ENCODE results near the gene CFAP43. TPM values are rescaled to one million over a fixed set of nuclear protein-coding genes. Genes with fewer than 3 reads are reported as not detected.

The CFAP43 gene
- total and polyA plus RNA-seq, 2 of the 8 experiments (the other 6 are each of a cell fraction or from before 2014, with no cell fraction given), result 0.11 to 0.27 TPM

- H3K9me3 ChIP-seq (ENCODE audit: insufficient read depth in 2 of 2, low read depth in 1 of 2, low read length in 1 of 2), result peaks cover 0 to 8% of the 10 kb centered on the region in 2 experiments; a peak in 1 of 4 replicates
- ChIA-PET CTCF (ENCODE audit: partially characterized antibody) (interaction anchor here (0.6 to 2.7 kb wide), 8 partner anchors 9 to 1284 kb away, joined by 3 to 8 read pairs (median 4); no protein-coding TSS in a partner anchor), POLR2A (ENCODE audit: partially characterized antibody) (interaction anchor here (1.0 to 1.1 kb wide), 2 partner anchors 11 to 35 kb away, joined by 3 read pairs; no protein-coding TSS in a partner anchor)
- H2BK15ac ChIP-seq (ENCODE audit: low read length), result no peak overlapping the region
- no peak overlapping the region for H3K18ac ChIP-seq (ENCODE audit: extremely low read depth, low read length)
- no peaks in the 10 kb centered on the region for H4K20me1 ChIP-seq (replicated peaks in 1 of 2; ENCODE audit: control insufficient read depth in 1 of 2, insufficient read depth in 2 of 2, low read length in 2 of 2)
- no peak for FAIRE-seq
- DNase-seq (ENCODE audit: low read depth in 1 of 2, low spot score in 2 of 2), result no peak
- no peak overlapping the region for H2BK12ac ChIP-seq (ENCODE audit: low read depth, low read length)
- no peak overlapping the region for H3K4me2 ChIP-seq (ENCODE audit: insufficient read depth in 1 of 2, low read depth in 2 of 2, low read length in 2 of 2)
- H3K23me2 ChIP-seq (ENCODE audit: low read depth, low read length), result no peaks in the 10 kb centered on the region; the same call in 1 of the 2 replicates
- no peak overlapping the region for H3K56ac ChIP-seq (replicated peaks; ENCODE audit: insufficient read length, low read depth, low read length)
- H3K27me3 ChIP-seq (replicated peaks in 1 of 4; ENCODE audit: control insufficient read depth in 3 of 4, extremely low read depth in 1 of 4, insufficient read depth in 3 of 4, low read length in 3 of 4), result no peaks in the 10 kb centered on the region
- no peak overlapping the region for H4K5ac ChIP-seq (ENCODE audit: insufficient read length, low read depth, low read length)
- H3K27ac ChIP-seq (ENCODE audit: low read depth, low read length), result no peak overlapping the region
- no peak overlapping the region for H3K4me3 ChIP-seq (ENCODE audit: extremely low read depth in 1 of 4, insufficient read depth in 2 of 4, low read depth in 3 of 4, low read length in 4 of 4)
- H4K91ac ChIP-seq (replicated peaks; ENCODE audit: insufficient read length, low read length), result no peak overlapping the region
- H3K79me1 ChIP-seq (ENCODE audit: low read depth, low read length), result no peaks in the 10 kb centered on the region
- no peak overlapping the region for H2AK5ac ChIP-seq (ENCODE audit: low read depth, low read length)
- H3K14ac ChIP-seq (ENCODE audit: insufficient read length), result no peak overlapping the region
- H2AFZ ChIP-seq (ENCODE audit: low read length), result no peak overlapping the region
- no peak overlapping the region for H3K9ac ChIP-seq (replicated peaks in 1 of 4; ENCODE audit: extremely low read depth in 1 of 4, low read depth in 3 of 4, low read length in 3 of 4)
- no peak overlapping the region for H4K8ac ChIP-seq (ENCODE audit: extremely low read depth, insufficient read depth, low read length)
- H3K4me1 ChIP-seq (replicated peaks in 1 of 4; ENCODE audit: control insufficient read depth in 3 of 4, insufficient read depth in 4 of 4, low read length in 3 of 4), result peaks cover 0 to 5% (median 1%) of the 10 kb centered on the region in 4 experiments; a peak in 3 of 7 replicates
- no peak overlapping the region for H2BK120ac ChIP-seq (replicated peaks; ENCODE audit: low read depth, low read length)
- H2BK5ac ChIP-seq (ENCODE audit: low read depth, low read length), result no peak overlapping the region
- H3K79me2 ChIP-seq (ENCODE audit: control insufficient read depth in 1 of 2, insufficient read depth in 2 of 2, low read length in 2 of 2), result no peaks in the 10 kb centered on the region
- H2BK20ac ChIP-seq (ENCODE audit: low read length), result no peak overlapping the region
- 89% methylated on average over 2 of the region's 2 CpGs; no CpG with 5 or more reads in 1 of the 2 experiments for WGBS, 2 experiments (ENCODE audit: extremely low coverage in 1 of 2, insufficient coverage in 1 of 2, insufficient read length in 1 of 2, insufficient replicate concordance in 2 of 2, low coverage in 1 of 2, low lambda C conversion rate in 2 of 2, missing lambda C conversion rate in 1 of 2)
- H3K36me3 ChIP-seq (ENCODE audit: control insufficient read depth in 2 of 4, insufficient read depth in 4 of 4, low read length in 3 of 4), result 0 out of 8 replicates have a peak, but pooled peaks cover 0 to 2% (median 0%) of the 10 kb centered on the region in 4 experiments
- H3K23ac ChIP-seq (ENCODE audit: insufficient read length), result no peak overlapping the region
- H3K4ac ChIP-seq (replicated peaks; ENCODE audit: insufficient read length, low read depth, low read length), result no peak overlapping the region
- TF ChIP-seq EZH2 (IDR thresholded peaks at IDR 0.05; ENCODE audit: low read depth, low read length, severe bottlenecking) (no peak), KDM1A (IDR thresholded peaks at IDR 0.05; ENCODE audit: borderline replicate concordance, low read length) (no peak), SP1 (IDR thresholded peaks at IDR 0.05; ENCODE audit: low read depth, low read length) (no peak), SP4 (IDR thresholded peaks at IDR 0.05; ENCODE audit: low read length) (no peak), TCF12 (IDR thresholded peaks at IDR 0.05; ENCODE audit: low read depth, low read length) (no peak), SP2 (IDR thresholded peaks at IDR 0.05; ENCODE audit: low read length) (no peak), JUND (IDR thresholded peaks at IDR 0.05; ENCODE audit: low read length) (no peak), ASH2L (IDR thresholded peaks at IDR 0.05; ENCODE audit: low read length) (no peak), MAX (IDR thresholded peaks at IDR 0.05) (no peak), NANOG (IDR thresholded peaks at IDR 0.05; ENCODE audit: insufficient read depth, low read depth, low read length, poor library complexity, severe bottlenecking) (no peak), GABPA (IDR thresholded peaks at IDR 0.05; ENCODE audit: borderline replicate concordance, insufficient read depth, low read length) (no peak), RAD21 (IDR thresholded peaks at IDR 0.05 in 1 of 2, conservative IDR thresholded peaks at IDR 0.05 in 1 of 2; ENCODE audit: low read depth in 2 of 2, low read length in 2 of 2) (no peak), TAF1 (IDR thresholded peaks at IDR 0.05; ENCODE audit: low read depth, low read length) (no peak)
Observed at GRCh38 chr10:104155591-104155990, 76.6 kb downstream of the CFAP43 start.

Data from H1 (cell line).